T-helper 2 cell (primary cell): ENCODE results near the gene CSNK1A1.
"Not testable (repeated sequence)": the region's sequence is repeated elsewhere in the genome, so short reads cannot be mapped to it uniquely, and the experiment has no call there.

Source experiments
- DNase-seq, 5 experiments: peaks; one replicate each; pipeline versions ENCODE4 v3.0.0 to v3.0.0-alpha.2; 2012 to 2022

Gene CSNK1A1

DNA sequence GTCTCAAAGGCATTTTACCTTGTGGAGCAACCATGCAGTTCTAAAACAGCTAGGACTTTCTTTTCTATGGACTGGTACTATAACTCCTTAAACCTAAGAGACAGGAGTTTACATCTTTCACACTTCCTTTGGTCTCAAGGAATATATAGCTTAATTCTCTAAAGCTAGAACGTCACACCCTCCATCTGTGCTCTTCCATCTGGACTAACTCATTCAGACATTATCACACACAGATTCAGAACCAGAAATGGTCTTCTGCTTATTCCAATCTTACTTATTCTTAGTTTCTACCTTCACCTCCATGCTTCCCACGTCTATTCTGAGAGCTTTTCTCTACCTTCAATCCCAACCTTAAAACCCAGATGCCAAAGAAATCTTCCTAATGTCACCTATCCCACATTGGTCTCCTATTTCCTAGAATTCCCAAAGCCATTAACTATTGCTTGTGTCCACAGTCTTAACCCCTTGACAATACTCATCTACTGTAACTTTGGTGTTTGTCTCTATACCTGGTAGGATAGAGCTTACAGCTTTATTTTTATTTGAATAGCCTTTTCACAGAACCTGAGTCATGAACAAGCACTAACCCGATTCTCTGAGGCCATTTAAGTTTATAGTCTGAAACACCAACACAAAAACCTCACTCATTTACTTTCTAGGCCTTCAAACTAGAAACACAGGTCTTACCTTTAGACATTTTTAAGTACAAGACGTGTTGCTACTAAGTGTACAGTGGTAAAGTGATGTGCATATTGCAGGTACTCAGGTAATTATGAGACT lies 22.8 kb downstream of the CSNK1A1 start:
- no peak for DNase-seq

DNA sequence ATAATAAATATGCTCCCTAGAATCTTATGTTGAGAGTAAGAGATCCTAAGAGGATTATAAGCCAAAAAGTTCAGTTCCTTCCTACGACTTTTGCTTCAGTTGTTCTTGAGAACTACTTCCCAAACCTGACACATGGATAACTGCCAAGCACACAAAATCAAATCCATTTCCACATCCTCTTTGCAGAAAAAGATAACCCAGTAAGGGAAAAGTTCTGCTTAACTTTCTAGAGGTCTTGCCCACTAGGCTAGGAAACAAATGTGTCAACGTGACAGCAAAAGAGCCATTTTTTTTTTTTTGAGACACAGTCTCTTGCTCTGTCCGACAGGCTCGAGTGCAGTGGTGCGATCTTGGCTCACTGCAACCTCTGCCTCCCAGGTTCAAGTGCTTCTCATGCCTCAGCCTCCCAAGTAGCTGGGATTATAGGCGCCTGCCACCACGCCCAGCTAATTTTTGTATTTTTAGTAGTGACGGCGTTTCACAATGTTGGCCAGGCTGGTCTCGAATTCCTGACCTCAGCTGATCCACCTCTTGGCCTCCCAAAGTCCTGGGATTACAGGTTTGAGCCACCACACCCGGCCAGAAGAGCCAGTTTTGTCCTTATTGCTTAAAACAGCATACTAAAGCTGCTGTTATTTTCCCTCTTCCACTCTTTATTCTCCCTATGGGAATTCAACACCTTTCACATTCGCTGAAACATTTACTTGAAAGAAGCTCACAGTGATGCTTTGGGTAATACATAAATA lies 24.2 kb downstream of the CSNK1A1 start:
- no peak for DNase-seq

DNA sequence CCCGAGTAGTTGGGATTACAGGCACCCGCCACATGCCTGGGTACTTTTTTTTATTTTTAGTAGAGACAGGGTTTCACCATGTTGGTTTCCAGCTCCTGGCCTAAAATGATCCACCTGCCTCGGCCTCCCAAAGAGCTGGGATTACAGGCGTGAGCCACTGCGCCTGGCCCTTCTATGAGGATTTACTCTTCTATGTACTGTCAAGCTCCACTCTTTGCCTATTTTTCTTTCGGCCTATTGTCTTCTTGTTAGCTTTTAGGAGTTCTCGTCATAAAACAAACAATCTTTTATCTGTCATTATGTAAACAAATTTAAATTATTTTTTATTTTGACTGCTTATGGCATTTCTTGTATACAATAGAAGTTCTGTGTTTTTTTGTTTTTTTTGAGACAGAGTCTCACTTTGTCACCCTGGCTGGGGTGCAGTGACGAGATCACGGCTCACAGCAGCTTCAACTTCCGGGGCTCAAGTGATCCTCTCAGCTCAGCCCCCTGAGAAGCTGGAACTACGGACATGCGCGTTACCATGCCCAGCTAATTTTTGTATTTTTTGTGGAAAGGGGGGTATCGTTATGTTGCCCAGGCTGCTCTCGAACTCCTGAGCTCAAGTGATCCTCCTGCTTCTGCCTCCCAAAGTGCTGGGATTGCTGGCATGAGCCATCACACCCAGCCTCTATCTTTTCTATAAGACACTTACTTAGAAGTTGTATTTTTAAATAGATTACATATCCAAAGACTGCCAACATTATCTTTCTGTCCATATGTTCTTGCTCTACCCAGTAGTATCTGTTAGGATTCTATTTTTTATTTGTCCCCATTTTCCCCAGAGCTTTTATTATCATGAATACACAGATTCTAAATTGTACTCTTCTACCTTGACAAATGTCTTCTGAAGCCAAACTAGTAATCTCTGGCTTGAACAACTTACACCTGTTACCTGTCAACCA lies 29.2 kb downstream of the CSNK1A1 start:
- DNase-seq: no peak

DNA sequence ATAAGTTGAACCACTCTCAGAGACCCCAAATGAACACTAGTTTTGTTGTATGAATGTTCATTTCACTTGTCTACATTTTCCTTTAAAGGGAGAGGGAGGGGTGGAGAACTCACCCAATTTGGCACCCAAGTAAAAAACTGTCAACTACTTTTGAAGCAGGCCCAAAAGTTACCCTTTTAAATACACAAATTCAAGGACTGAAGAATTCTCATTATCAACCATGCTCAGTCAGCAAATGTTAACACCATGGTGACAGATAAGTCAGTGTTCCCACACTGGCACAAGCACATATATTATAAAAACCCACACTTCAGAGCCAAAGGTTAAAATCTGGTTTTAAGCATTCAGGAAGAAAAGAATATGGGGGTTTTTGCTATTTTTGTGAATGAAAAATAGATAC lies 31.6 kb downstream of the CSNK1A1 start:
- no peak for DNase-seq

DNA sequence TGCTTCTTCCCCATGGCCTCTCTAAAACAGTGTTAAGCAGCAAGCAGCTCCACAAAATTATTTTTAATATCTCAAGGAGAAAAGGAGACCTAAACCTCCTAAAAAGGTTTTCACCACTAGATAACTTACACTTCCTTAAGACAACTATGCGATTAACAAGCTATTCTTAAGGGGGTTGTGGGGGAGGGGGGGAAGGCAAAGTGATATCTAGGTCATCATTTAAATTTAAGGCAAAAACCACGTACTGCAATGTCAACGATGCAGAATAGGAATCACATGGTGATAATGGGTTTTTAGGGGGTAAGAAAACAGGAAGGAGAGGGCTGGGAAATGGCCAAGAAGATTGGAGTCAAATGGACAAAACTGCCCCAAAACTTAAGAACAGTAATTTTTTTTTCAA lies 32.6 kb downstream of the CSNK1A1 start:
- no peak for DNase-seq

DNA sequence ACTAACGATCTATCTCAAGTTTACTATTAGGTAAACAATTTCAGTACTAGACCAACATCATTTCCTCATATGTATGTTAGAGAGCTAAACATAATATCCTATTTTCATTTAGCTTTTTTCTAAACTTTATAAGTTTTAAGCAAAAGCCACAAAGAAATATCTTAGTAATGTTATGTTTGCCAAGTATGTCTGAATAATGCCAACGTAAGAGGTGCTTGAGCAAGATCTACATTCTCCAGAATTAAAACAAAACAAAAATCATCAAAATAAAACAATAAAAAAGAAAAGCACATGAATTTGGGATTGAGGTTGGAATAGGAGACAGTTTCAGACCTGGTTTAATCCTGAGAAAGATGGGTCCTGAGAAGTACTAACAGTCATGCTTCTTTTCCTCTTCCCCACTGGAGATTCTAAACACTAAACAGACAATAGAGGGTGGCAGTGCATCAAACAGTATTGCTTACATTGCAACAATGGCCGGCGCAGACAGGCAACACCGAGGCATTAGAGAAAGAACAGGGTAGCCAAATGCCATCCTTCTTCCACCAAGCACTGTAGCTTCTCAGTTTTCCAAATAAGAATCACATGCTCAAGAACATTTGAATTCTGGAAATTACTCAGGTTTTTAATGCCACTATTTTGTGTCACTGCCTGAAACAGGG lies 33.6 kb downstream of the CSNK1A1 start:
- no peak for DNase-seq

DNA sequence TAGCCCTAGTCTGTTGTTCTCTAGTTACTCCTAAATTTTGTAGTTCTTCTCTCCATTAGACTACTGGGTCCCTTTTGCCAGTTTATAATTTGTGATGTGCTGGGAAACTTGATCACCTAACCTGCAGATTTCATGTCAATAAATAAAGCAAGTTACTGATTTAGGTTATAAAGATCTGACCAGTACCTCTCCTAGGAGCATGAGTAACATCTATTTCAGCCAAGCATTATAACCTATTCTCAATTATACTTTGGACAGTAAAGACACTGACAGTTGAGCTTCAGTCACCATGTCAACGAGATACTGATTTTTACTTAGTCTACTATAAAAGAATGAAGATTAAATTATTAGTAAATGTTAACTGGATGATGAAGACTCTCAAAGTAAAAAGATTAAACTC lies 36.7 kb downstream of the CSNK1A1 start:
- DNase-seq: no peak

DNA sequence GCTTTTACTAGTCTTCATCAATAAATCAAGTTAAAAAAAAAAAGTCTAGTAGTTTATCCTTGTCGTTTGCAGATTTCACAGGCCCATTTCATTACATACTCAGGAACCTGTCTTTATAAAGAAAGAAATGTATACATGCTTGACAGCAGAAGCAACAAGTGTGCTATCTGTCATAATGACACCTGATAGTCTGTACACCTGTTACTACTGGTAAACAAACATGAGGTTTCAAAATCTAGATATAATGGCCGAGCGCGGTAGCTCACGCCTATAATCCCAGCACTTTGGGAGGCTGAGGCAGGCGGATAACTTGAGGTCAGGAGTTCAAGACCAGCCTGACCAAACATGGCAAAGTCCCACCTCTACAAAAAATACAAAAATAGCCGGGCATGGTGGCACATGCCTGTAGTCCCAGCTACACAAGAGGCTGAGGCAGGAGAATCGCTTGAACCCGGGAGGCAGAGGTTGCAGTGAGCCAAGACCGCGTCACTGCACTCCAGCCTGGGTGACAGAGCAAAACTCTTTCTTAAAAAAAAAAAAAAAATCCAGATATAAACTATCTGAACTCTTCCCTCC lies 37.8 kb downstream of the CSNK1A1 start:
- not testable (repeated sequence) for DNase-seq

DNA sequence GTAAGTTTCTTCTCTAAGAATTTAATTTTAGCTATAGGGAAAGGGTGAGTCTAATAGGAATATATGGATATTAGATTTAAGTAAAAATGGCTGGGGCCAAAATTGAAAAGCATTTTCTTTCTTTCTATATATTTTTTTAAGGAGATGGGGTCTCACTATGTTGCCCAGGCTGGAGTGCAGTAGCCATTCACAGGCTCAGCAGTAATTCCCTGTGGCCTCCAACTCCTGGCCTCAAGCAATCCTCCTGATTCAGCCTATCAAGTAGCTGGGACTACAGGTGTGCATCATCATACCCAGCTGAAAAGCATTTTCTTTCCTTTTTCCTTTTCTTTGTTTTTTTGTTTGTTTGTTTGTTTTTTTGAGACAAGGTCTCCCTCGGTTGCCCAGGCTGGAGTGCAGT lies 41.1 kb downstream of the CSNK1A1 start:
- DNase-seq: no peak

DNA sequence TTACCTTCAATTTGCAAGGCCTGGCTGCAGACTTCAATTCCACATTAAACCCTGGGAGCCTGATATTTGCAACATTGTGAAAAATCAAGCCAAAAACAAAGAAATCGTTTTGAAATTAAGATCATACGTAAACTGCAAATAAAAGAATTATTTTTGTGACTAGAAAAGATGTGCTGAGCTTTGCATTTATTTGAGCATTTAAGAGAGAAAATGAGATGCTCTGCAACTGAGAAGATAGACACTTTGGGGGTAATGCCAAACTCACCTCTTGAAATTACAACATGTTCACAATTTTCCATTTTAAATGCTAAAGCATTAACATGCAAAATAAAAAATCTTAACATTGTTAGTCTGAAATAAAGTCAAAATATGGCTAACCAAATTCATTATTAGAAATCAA lies 46.6 kb downstream of the CSNK1A1 start:
- DNase-seq: no peak

DNA sequence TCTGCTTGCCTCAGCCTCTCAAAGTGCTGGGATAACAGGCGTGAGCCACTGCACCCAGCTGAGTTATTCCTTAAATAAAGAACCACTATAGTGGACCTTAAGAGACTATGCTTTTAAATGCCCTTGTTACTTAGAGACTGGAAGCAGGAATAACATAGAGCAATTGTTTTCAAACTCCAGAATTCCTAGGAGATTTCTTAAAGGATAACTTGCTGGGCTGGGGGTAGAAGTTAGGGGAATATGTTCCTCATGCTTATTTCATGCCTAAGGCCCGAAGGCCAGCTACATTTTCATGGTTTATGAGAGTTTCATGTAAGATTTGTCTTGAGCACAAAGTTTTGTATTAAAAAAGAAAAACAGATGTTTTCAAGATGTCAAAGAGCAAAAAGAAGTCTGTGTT lies 48.2 kb downstream of the CSNK1A1 start:
- DNase-seq: no peak

DNA sequence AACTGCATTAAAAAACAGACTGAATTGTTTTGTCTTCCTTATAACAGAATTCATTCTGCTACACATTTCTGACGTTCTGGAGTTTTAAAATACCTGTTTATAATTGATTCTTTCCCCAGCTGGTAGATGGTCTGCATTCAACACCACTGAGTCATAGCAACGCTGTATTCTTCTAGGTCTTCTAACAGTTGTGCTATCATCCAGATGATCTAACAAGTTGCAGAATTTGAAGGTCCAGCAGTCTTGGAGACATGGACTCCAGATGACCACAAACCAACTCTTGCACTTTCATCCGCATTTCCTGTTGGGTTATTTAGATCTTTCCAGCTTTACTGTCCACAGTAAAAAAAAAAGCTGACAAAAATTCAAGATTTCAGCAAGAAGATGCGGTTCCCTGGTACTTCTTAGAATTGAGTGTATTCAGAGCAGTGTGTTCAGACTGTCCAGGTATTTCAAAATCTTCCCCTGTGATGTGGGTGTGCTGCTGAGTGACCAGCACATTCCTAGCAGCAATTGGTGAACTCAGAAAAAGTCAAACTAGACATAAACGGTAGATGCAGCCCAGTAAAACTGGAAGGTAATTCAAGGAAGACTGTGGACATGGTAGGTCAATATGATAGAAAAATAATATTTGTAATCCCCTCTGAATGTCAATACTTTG lies 50.2 kb downstream of the CSNK1A1 start:
- no peak for DNase-seq

DNA sequence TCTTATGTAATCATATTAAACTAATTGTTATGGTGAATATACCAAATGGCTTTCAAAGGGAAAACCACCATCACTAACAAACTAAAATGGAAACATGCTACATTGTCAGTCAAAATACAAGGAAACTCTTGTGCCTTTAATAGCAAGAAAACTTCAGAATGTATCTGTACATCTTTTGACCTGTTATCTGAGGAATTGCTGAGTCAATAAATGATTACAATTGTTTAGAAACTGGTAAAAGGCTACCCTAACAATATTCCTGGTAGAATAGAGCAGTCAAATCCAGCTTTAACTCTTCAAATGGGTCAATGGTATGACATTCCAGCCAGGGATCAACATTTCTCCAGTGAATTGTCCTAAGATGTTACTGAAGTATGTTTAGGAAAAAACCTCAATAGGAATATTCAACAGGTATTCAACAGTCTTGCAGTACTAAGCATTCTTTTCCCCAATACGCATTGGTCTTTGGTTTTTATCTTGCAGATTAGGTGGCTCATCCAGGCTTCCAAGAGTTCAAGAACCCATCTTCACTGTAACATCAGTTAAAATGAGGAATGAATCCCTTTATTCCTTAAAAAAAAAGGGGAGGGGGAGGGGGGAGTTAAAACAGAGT lies 52.4 kb downstream of the CSNK1A1 start:
- DNase-seq: no peak

DNA sequence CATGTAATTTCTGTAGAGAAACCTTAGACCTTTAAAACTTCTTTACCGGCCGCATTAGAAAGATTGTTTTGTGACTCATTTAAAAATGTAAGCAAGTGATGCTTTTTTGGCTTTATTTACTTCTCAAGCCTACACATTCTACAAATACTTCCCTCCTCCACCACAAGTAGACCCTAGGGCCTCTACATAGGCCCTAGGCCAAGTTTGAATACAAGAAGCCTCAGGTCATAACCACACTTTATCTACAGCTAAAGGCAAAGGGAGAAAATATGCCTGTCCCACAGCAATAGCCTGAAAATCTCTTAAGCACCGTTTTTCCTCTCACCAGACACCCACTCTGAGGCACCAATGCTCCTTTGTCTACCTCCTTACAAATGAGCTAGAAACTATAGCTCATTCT lies 53.9 kb downstream of the CSNK1A1 start:
- no peak for DNase-seq

DNA sequence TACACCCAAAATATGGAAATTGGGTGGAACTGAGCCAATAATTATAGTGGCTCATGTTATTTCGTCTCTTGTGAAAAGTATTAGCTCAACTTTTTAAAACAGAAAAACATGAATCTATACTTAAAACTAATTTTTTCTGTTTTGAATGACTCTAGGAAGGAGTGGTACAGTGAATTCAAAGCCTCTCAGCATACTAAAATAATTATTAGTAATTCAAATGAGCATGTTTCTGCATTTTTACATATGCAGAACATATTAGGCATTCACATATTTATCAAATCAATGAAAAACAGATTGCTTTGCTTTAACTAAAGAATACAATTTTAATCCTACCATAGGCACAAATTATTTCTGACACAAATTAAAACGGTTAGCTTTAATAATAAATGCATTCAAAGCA lies 54.3 kb downstream of the CSNK1A1 start:
- no peak for DNase-seq

DNA sequence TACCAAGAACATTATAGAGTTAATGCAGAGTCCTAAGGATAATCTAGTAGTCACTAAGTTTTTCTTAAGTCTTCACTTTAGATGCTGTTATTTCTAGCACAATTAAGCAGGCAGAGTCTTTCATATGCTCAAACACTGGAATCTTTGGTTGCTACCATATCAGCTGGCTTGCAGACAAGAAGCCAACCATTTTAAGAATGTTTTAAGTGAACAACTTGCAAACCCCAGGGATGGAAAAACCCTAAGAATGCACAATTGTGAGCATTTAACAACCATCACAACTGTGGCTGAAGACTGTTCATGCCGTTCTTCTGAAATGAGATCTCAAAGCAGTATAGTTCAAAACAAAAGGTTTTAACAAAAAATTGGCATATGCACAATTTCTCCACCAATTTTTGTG lies 55.1 kb downstream of the CSNK1A1 start:
- DNase-seq: no peak

DNA sequence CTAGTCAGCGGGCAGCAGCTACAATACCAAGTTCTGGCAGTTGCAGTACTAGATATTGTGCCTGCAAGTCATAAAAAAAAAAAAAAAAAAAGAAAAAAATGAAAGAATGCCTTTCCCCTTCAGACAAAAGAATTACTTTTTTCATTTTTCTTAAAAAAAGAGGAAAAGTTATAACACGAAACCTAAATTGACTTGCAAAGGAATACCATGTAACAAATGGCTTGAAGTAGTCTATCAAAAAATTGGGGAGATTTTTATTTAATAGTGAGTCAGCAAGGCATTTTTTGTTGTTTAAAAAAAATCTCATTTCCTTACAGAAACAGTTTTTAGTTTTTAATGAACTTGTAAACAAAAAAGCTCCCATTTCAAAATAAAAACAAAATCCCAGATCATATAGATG lies 55.6 kb downstream of the CSNK1A1 start:
- no peak for DNase-seq

DNA sequence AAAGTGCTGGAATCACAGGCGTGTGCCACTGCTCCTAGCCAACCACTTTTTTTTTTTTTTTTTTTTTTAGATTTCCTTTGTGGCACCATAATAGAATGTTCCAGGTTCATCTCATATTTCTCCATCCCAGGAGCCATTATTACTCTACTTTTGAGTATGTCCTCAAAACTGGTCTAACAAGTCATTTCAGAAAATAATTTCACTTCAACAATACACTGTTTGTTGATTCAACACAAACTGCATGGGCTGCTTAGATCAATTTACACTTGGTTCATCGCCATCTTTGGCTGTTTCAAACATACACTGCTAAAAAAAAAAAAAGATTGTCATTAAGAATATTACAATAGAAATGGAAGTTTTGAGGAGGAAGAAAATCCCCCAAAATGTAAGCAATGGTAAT lies 57.9 kb downstream of the CSNK1A1 start:
- no peak for DNase-seq

DNA sequence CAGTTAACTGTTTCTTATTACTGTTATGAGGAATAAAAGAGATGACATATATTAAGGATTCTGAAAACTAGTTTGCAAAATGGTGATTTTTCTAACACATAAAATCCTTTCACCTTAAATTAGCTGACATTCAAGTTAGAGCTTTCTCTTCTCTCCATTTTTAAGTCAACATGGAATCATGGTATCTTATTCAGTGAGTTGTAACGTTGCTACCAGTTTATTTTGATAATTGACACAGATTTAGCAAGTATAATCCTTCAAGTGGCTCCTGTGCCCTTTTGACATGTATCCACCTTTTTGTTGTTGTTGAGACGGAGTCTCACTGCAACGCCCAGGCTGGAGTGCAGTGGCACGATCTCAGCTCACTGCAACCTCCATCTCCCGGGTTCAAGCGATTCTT lies 58.5 kb downstream of the CSNK1A1 start:
- no peak for DNase-seq

DNA sequence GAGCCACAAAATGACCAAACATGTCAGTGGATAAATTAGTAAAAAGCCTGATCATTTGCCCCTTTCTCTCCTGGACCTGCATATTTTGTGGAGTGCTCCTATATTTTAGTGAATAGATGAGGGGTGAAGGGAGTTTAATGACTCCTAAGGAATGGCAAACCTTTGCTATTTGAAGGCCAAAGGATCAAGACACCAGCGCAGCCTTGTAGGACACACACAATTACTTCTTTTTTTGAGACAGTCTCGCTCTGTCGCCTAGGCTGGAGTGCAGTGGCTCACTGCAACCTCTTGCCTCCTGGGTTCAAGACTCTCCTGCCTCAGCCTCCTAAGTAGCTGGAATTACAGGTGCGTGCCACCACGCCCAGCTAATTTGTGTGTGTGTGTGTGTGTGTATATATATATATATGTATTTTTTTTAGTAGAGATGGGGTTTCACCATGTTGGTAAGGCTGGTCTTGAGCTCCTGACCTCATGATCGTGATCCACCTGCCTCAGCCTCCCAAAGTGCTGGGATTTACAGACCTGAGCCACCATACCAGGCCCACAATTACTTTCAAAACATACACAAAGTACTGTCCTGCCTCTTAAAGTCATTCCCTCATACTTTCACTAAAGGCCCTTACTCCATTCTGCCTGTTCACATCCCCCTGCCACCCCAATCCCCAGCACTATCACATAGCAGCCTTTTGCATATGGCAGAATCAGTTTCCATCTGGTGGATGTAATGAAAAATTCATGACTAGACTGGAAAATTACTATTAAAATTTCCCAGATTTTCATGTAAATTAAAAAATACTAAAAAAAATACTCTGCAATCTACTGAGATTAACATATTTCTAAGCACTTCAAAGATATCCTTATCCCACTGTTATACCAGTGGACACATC lies 60.4 kb downstream of the CSNK1A1 start:
- DNase-seq: no peak
